Stomach (tissue), 4 donors: ENCODE measurements around the gene SAT1.

Experiments used
- CTCF ChIP-seq, 7 experiments: fragments of 450-650 bp in 4 of 7; fragments of 200-600 bp in 3 of 7; sonication (generic) in 3 of 7; IDR thresholded peaks; one replicate each; pipeline ENCODE4 v1.5.1; 2016 to 2019; ENCODE audit warnings: antibody characterized with exemption in 7 of 7, control low read depth in 2 of 7, mild to moderate bottlenecking in 1 of 7
- POLR2A ChIP-seq, 4 donors: fragments of 450-650 bp; IDR thresholded peaks; one replicate each; pipeline ENCODE4 v1.6.1; 2016; ENCODE audit warnings: antibody characterized with exemption in 4 of 4, control low read depth in 2 of 4, mild to moderate bottlenecking in 1 of 4, moderate library complexity in 1 of 4

- TF ChIP-seq POLR2A (IDR thresholded peaks at IDR 0.05) (no peak), CTCF (IDR thresholded peaks at IDR 0.05) (no peak)
Measured at GRCh38 chrX:23811656-23812055, 28.7 kb downstream of the SAT1 start.
